ENCODE results near the gene MARCHF6.

The MARCHF6 gene

DNA sequence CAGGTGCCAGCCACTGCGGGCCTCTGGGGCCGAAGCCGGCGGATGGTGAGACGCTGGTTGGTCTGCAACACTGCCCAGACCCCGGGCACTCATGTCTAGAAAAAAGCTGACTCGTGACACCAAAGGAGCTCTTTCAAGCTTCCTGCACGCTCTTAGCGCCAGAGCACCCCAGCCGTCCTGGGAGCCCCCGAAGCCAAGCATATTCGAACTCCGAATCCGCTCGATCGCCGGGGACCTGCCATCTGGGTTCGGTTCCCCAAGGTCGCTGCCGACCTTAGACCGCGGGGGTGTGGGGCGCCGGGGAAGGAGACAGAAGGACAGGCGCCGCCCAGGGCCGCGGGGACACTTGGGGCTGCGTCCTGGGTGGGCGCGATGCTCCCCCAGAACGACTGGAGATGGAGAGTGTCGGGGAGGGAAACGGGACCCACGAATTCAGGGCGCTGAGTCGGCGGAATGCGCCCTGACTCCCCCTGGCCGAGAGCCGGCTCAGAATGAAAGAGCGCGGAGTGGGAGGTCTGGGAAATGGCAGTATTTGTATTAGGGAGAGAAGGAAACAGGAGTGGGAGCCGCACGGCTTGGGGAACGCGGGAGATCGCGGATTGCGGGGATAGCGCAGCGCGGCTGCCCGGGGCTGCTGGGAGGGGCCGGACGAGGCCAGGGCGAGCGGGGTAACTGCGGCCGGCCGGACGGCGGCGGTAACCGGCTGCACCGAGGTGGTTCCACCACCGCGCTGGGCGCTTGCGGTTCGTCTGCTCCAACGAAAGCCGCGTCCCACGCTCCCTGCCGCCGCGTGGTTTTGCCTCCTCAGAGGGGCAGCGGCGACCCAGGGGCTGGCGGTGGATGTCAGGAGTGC is 20.1 kb upstream of the MARCHF6 start:
- no peak for DNase-seq (ENCODE audit: low spot score)
- TF ChIP-seq, protein P1, sequence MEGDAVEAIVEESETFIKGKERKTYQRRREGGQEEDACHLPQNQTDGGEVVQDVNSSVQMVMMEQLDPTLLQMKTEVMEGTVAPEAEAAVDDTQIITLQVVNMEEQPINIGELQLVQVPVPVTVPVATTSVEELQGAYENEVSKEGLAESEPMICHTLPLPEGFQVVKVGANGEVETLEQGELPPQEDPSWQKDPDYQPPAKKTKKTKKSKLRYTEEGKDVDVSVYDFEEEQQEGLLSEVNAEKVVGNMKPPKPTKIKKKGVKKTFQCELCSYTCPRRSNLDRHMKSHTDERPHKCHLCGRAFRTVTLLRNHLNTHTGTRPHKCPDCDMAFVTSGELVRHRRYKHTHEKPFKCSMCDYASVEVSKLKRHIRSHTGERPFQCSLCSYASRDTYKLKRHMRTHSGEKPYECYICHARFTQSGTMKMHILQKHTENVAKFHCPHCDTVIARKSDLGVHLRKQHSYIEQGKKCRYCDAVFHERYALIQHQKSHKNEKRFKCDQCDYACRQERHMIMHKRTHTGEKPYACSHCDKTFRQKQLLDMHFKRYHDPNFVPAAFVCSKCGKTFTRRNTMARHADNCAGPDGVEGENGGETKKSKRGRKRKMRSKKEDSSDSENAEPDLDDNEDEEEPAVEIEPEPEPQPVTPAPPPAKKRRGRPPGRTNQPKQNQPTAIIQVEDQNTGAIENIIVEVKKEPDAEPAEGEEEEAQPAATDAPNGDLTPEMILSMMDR (IDR thresholded peaks at IDR 0.05), result no peak
- H3K4me3 ChIP-seq, result peak overlapping the region; percentile 89
- H3K27ac ChIP-seq, result peak overlapping the region; percentile 43 to 51

DNA sequence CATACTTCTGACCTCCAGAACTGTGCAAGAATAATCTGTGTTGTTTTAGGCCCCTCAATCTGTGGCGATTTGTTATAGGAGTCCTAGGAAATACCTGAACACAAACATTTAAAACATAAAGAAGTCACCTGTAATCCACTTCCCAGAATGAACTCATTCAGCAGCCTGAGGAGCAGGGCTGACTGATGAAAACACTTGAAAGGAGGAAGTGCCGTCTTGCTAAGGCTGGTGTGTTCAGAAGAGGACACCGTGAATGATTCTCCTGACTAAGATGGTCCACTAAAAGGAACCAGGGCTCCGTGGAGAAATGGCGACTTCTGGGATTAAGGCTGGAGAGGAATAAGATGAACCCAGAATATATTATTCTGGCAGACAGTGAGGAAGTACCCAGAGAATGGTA is 18.7 kb upstream of the MARCHF6 start:
- TF ChIP-seq, protein P1 (IDR thresholded peaks at IDR 0.05), result no peak
- H3K4me3 ChIP-seq, result no peak overlapping the region
- DNase-seq (ENCODE audit: low spot score), result no peak
- H3K27ac ChIP-seq, result no peak overlapping the region

DNA sequence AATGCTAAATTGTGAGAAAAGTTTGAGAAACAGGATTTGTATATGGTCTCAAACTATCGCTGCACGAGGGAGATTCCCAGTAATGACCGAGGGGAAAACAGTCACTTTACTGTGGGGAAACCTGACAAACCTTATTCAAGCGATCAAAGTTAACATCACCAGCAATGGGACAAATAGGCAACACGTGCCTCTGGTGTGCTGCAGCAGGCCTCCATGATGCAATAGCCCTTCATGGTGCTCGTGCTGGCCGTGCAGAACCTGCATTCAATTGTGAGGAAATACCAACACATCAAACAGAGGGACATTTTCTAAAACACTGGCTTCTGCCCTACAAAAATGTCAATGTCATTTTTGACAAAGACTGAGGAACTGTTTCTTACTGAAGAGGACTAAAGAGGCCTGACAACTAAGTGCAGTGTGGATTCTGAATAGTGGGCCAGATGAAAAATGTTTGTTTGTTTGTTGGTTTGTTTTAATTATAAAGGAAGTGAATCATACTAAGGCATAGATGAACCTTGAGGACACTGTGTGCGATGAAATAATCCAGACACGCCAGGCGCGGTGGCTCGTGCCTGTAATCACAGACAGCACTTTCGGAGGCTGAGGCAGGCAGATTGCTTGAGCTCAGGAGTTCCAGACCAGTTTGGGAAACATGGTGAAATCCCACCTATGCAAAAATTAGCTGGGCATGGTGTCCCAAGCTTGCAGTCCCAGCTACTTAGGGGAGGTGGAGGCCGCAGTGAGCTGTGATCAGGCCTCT is 17.6 kb upstream of the MARCHF6 start:
- TF ChIP-seq, protein P1 (IDR thresholded peaks at IDR 0.05), result no peak
- no peak overlapping the region for H3K27ac ChIP-seq
- no peak overlapping the region for H3K4me3 ChIP-seq
- no peak for DNase-seq (ENCODE audit: low spot score)

DNA sequence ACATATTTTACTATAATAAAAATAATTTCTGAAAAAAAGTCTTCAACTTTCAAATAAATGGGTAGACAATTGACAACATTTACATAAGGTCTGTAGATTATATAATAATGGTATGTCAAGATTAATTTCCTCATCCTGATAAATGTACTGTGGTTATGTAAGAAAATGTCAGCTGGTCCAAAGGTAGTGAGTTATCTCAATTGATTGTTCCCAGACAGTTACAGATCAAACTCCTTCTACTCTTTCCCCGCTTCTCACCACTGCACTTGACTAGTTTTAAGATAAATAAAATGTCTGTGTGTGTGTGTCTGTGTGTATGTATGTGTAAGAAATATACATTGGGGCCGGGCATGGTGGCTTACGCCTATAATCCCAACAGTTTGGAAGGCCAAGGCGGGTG is 16.4 kb upstream of the MARCHF6 start:
- no peak for DNase-seq (ENCODE audit: low spot score)
- Histone ChIP-seq H3K27ac (no peak overlapping the region), H3K4me3 (no peak overlapping the region)
- TF ChIP-seq, protein P1 (IDR thresholded peaks at IDR 0.05), result no peak

DNA sequence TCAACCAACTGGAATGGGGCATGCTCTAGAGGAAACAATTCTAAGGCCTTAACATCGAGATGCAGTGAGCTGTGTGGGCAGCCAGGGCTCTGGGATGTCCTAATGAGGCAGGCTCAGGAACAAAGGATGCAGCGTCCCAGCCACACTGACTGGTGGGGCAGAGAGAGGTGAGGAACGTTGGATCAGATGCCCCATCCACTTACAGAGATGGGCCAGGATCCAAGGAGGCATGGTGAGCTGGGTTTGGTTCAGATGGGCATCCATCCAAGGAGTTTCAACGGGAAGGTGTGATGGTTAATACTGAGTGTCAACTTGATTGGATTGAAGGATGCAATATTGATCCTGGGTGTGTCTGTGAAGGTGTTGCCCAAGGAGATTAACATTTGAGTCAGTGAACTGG is 15.5 kb upstream of the MARCHF6 start:
- Histone ChIP-seq H3K4me3 (no peak overlapping the region), H3K27ac (no peak overlapping the region)
- no peak for DNase-seq (ENCODE audit: low spot score)
- TF ChIP-seq, protein P1 (IDR thresholded peaks at IDR 0.05), result no peak

DNA sequence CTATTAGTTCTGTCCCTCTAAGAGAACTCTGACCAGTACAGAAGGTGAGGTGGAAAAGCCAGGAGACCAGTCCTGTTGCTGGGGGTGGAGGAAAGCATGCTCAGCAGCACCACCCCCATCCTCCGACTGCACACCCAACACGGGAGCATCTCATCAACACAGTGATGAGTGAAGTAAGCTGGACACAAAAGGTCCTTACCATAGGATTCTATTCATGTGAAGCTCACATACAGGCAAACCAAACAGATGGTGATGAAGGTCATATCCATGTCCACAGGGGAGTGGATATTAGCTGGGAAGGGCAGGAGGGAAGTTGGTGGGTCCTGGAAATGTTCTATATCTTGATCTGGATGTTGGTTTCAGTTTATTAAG is 14.8 kb upstream of the MARCHF6 start:
- TF ChIP-seq, protein P1 (IDR thresholded peaks at IDR 0.05), result no peak
- no peak for DNase-seq (ENCODE audit: low spot score)
- H3K4me3 ChIP-seq, result no peak overlapping the region
- H3K27ac ChIP-seq, result no peak overlapping the region

Measured in coronary artery (tissue), 2 donors.